DOHH2 (cell line): ENCODE results near the gene LRRC4.
A peak's percentile ranks its signal among the peaks of the same experiment; 100 is the strongest.

Experiments
- H3F3A ChIP-seq: fragments of 200-600 bp; sonication (generic), shearing (Covaris generic); 2 replicates; pipeline ENCODE4 v1.6.0; 2016; ENCODE audit warnings: antibody characterized with exemption, mild to moderate bottlenecking; ENCODE audit not compliant: control insufficient read depth, insufficient read depth
- H3K27ac ChIP-seq: fragments of 200-600 bp; sonication (generic); 2 replicates; pipeline ENCODE4 v1.5.1; 2014; ENCODE audit warnings: low read depth, mild to moderate bottlenecking, low read length, moderate library complexity
- H3K27me3 ChIP-seq: fragments of 200-600 bp; sonication (generic); 2 replicates; pipeline ENCODE4 v1.6.1; 2014; ENCODE audit warnings: mild to moderate bottlenecking, low read length, mixed read lengths; ENCODE audit not compliant: control insufficient read depth
- H3K36me3 ChIP-seq: fragments of 200-600 bp; sonication (generic); 2 replicates; pipeline ENCODE4 v1.6.1; 2014; ENCODE audit warnings: mild to moderate bottlenecking, low read length, moderate library complexity, mixed read lengths; ENCODE audit not compliant: control insufficient read depth
- H3K4me1 ChIP-seq: fragments of 200-600 bp; sonication (generic); 2 replicates; pipeline ENCODE4 v1.6.1; 2014; ENCODE audit warnings: mild to moderate bottlenecking, low read length, mixed read lengths; ENCODE audit not compliant: control insufficient read depth
- H3K4me2 ChIP-seq: fragments of 200-600 bp; sonication (generic); 2 replicates; pipeline ENCODE4 v1.6.0; 2014; ENCODE audit warnings: mild to moderate bottlenecking, low read length, moderate library complexity
- H3K4me3 ChIP-seq: fragments of 200-600 bp; sonication (generic); 2 replicates; pipeline ENCODE4 v1.5.1; 2014; ENCODE audit warnings: mild to moderate bottlenecking, low read length, mixed read lengths
- H3K79me2 ChIP-seq: fragments of 200-600 bp; sonication (generic); 2 replicates; pipeline ENCODE4 v1.6.1; 2014; ENCODE audit warnings: mild to moderate bottlenecking, low read length, mixed read lengths; ENCODE audit not compliant: control insufficient read depth
- H3K9me2 ChIP-seq: fragments of 200-600 bp; sonication (generic); replicated peaks from 2 replicates; pipeline ENCODE4 v1.6.1; 2014; ENCODE audit warnings: mild to moderate bottlenecking, low read length, mixed read lengths; ENCODE audit not compliant: control insufficient read depth
- H3K9me3 ChIP-seq: fragments of 200-600 bp; sonication (generic); 2 replicates; pipeline ENCODE4 v1.6.1; 2014; ENCODE audit warnings: antibody characterized with exemption, low read length, mixed read lengths; ENCODE audit not compliant: control insufficient read depth, insufficient read depth
- H4K20me1 ChIP-seq: fragments of 200-600 bp; sonication (generic); 2 replicates; pipeline ENCODE4 v1.6.0; 2014; ENCODE audit warnings: low read depth, mild to moderate bottlenecking, antibody characterized with exemption, low read length, moderate library complexity; ENCODE audit not compliant: control insufficient read depth, insufficient read depth
- CTCF ChIP-seq: fragments of 200-600 bp; sonication (generic); IDR thresholded peaks from one replicate; pipeline ENCODE4 v1.5.1; 2014; ENCODE audit warnings: antibody characterized with exemption, mild to moderate bottlenecking, low read depth, low read length; ENCODE audit not compliant: poor library complexity, severe bottlenecking
- EZH2phosphoT487 ChIP-seq: fragments of 200-600 bp; sonication (generic); IDR thresholded peaks from 2 replicates; pipeline ENCODE4 v1.6.1; 2017; ENCODE audit warnings: borderline replicate concordance, mild to moderate bottlenecking, antibody characterized with exemption, low read length, moderate library complexity, mixed read lengths

Gene LRRC4

GRCh38 chr7:128055637-128056036 lies 24.4 kb upstream of the LRRC4 start:
- Histone ChIP-seq H3K4me3 (no peak overlapping the region), H3K9me2 (no peaks in the 10 kb centered on the region), H3F3A (no peaks in the 10 kb centered on the region), H3K27me3 (no peaks in the 10 kb centered on the region), H4K20me1 (peaks cover 6% of the 10 kb centered on the region; the same call in 1 of the 2 replicates), H3K4me1 (peaks cover 24% of the 10 kb centered on the region), H3K36me3 (peaks cover 4% of the 10 kb centered on the region; the same call in 1 of the 2 replicates), H3K79me2 (no peaks in the 10 kb centered on the region), H3K4me2 (no peak overlapping the region), H3K27ac (no peak overlapping the region), H3K9me3 (no peaks in the 10 kb centered on the region)
- TF ChIP-seq EZH2phosphoT487 (no peak), CTCF (no peak)

DNA sequence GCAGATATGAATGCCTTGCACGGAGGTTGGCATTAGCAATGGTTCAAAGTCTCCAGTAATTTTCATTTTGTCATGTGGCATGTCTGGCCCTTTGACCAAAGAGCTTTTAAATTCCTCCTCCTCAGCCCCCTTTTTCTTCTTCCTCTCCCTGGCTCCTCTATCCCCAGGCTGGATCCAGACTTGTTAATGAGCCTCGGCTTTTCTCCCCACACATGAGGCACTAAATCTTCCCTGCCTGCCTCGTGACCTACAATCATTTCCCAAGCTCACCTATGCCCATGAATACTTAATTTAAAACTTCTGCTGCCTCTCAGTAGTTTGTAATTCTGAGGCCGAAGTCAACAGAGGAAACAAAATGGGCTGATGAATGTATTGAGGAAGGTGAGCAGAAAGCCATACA lies 23.3 kb upstream of the LRRC4 start:
- Histone ChIP-seq H3K9me3 (no peaks in the 10 kb centered on the region), H3F3A (no peaks in the 10 kb centered on the region), H3K4me1 (peaks cover 24% of the 10 kb centered on the region), H3K9me2 (no peaks in the 10 kb centered on the region), H3K27ac (no peak overlapping the region), H3K79me2 (no peaks in the 10 kb centered on the region), H3K4me2 (no peak overlapping the region), H3K4me3 (no peak overlapping the region), H4K20me1 (peaks cover 6% of the 10 kb centered on the region; the same call in 1 of the 2 replicates), H3K27me3 (no peaks in the 10 kb centered on the region), H3K36me3 (peaks cover 4% of the 10 kb centered on the region; the same call in 1 of the 2 replicates)
- no peak for TF ChIP-seq CTCF
- TF ChIP-seq EZH2phosphoT487 = no peak

GRCh38 chr7:128053991-128054390 lies 22.8 kb upstream of the LRRC4 start:
- Histone ChIP-seq H3K79me2 (no peaks in the 10 kb centered on the region), H3K4me2 (no peak overlapping the region), H4K20me1 (peaks cover 6% of the 10 kb centered on the region; the same call in 1 of the 2 replicates), H3K4me1 (peaks cover 24% of the 10 kb centered on the region), H3K4me3 (no peak overlapping the region), H3K36me3 (peaks cover 4% of the 10 kb centered on the region; the same call in 1 of the 2 replicates), H3K9me3 (no peaks in the 10 kb centered on the region), H3K9me2 (no peaks in the 10 kb centered on the region), H3F3A (no peaks in the 10 kb centered on the region), H3K27me3 (no peaks in the 10 kb centered on the region), H3K27ac (no peak overlapping the region)
- TF ChIP-seq EZH2phosphoT487 = no peak
- no peak for TF ChIP-seq CTCF

GRCh38 chr7:128053023-128053422 lies 21.8 kb upstream of the LRRC4 start:
- no peaks in the 10 kb centered on the region for H3K79me2 ChIP-seq
- H3K4me3 ChIP-seq = 0 out of 2 replicates have a peak overlapping the region, but pooled peaks have one; percentile 4
- peaks cover 6% of the 10 kb centered on the region; the same call in 1 of the 2 replicates for H4K20me1 ChIP-seq

More at GRCh38 chr7:128053023-128053422, 21.8 kb upstream of the LRRC4 start:
- Histone ChIP-seq H3K9me2 (no peaks in the 10 kb centered on the region), H3F3A (no peaks in the 10 kb centered on the region), H3K36me3 (peaks cover 4% of the 10 kb centered on the region; the same call in 1 of the 2 replicates), H3K9me3 (no peaks in the 10 kb centered on the region), H3K27me3 (no peaks in the 10 kb centered on the region), H3K4me2 (peak overlapping the region; percentile 29), H3K27ac (no peak overlapping the region), H3K4me1 (peaks cover 24% of the 10 kb centered on the region)
- TF ChIP-seq EZH2phosphoT487 = no peak
- no peak for TF ChIP-seq CTCF
